ENCODE results near the gene IL1R1. TPM values are rescaled to one million over a fixed set of nuclear protein-coding genes. Genes with fewer than 3 reads are reported as not detected.

The IL1R1 gene
- polyA plus RNA-seq, 1 experiment: 102 TPM

- ChIA-PET POLR2A (interaction anchor here (0.7 to 2.1 kb wide), 3 partner anchors 11 to 63 kb away, joined by 3 to 10 read pairs (median 3); partner anchors contain the start of gene IL1R1), CTCF (interaction anchor here (1.1 to 2.2 kb wide), 3 partner anchors 87 to 224 kb away, joined by 3 to 8 read pairs (median 5); no protein-coding TSS in a partner anchor)
- H3K27ac ChIP-seq (ENCODE audit: low read depth, low read length): no peak overlapping the region
Measured at GRCh38 chr2:102107741-102108070, 34.8 kb upstream of the IL1R1 start.

DNA sequence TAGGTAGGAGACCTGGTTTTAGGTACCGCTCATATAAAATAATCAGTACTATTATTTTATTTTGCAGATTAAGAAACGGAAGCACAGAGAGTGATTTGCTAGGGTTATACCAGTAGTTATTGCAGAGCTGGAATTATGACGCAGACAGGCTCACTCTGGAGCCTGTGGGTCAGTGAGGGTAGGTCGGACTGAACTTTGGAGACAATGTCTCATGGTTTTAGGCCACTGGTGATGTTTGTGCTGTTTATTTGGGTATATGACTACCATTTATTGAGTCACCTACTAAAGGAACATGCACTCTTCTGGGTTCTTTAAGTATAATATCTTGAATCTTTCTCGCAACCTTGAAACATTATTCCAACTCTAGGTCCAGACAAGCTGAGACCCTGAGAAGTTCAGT lies 33.5 kb upstream of the IL1R1 start:
- no peaks in the 10 kb centered on the region; the same call in 1 of the 2 replicates for H3K9me3 ChIP-seq (ENCODE audit: control insufficient read depth, insufficient read depth, low read length)
- TF ChIP-seq, protein P1, sequence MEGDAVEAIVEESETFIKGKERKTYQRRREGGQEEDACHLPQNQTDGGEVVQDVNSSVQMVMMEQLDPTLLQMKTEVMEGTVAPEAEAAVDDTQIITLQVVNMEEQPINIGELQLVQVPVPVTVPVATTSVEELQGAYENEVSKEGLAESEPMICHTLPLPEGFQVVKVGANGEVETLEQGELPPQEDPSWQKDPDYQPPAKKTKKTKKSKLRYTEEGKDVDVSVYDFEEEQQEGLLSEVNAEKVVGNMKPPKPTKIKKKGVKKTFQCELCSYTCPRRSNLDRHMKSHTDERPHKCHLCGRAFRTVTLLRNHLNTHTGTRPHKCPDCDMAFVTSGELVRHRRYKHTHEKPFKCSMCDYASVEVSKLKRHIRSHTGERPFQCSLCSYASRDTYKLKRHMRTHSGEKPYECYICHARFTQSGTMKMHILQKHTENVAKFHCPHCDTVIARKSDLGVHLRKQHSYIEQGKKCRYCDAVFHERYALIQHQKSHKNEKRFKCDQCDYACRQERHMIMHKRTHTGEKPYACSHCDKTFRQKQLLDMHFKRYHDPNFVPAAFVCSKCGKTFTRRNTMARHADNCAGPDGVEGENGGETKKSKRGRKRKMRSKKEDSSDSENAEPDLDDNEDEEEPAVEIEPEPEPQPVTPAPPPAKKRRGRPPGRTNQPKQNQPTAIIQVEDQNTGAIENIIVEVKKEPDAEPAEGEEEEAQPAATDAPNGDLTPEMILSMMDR (IDR thresholded peaks at IDR 0.05; ENCODE audit: low read depth, low read length): no peak
- H3K27ac ChIP-seq (ENCODE audit: low read depth, low read length): no peak overlapping the region
- H3K27me3 ChIP-seq (ENCODE audit: control insufficient read depth, insufficient read depth, low read length): no peaks in the 10 kb centered on the region
- ChIA-PET CTCF (interaction anchor here (1.1 to 2.2 kb wide), 3 partner anchors 89 to 334 kb away, joined by 4 to 8 read pairs (median 5); no protein-coding TSS in a partner anchor), POLR2A (interaction anchor here (0.6 to 2.1 kb wide), 3 partner anchors 33 to 763 kb away, joined by 3 to 10 read pairs (median 3); partner anchors contain the start of gene IL1R1)
- no peak overlapping the region for H3K4me3 ChIP-seq (ENCODE audit: low read depth, low read length)
- DNase-seq (ENCODE audit: low read depth, low spot score): no peak

More at GRCh38 chr2:102107741-102108070, 34.8 kb upstream of the IL1R1 start:
- TF ChIP-seq, protein P1 (IDR thresholded peaks at IDR 0.05; ENCODE audit: low read depth, low read length): no peak
- no peak overlapping the region for H3K4me3 ChIP-seq (ENCODE audit: low read depth, low read length)
- no peaks in the 10 kb centered on the region for H3K27me3 ChIP-seq (ENCODE audit: control insufficient read depth, insufficient read depth, low read length)
- H3K9me3 ChIP-seq (ENCODE audit: control insufficient read depth, insufficient read depth, low read length): no peaks in the 10 kb centered on the region
- no peak for DNase-seq (ENCODE audit: low read depth, low spot score)

DNA sequence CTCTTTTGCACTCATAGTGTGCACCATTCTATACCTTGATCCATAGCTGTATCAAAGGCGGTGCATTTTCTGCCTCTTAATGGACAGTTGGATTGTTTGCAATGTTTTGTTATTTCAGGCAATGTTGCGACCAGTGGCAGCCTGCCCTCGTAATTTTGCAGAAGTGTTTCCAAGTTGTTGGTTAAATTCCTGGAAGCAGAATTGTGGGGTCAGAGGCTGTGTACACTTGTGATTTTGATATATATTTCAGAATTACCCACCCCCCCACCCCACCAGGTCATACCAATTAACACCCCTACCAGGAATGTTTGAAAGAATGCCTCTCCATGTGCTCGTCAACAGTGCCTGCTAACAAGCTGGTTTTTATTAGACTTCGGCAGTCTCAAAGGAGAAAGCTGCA lies 32.4 kb upstream of the IL1R1 start:
- ChIA-PET CTCF (interaction anchor here (1.2 kb wide), 1 partner anchor 90 kb away, joined by 4 read pairs; no protein-coding TSS in a partner anchor), POLR2A (no interaction called here)
- TF ChIP-seq, protein P1 (IDR thresholded peaks at IDR 0.05; ENCODE audit: low read depth, low read length): no peak
- Histone ChIP-seq H3K4me3 (ENCODE audit: low read depth, low read length) (no peak overlapping the region), H3K9me3 (ENCODE audit: control insufficient read depth, insufficient read depth, low read length) (no peaks in the 10 kb centered on the region; the same call in 1 of the 2 replicates), H3K27ac (ENCODE audit: low read depth, low read length) (no peak overlapping the region), H3K27me3 (ENCODE audit: control insufficient read depth, insufficient read depth, low read length) (no peaks in the 10 kb centered on the region)
- DNase-seq (ENCODE audit: low read depth, low spot score): no peak

DNA sequence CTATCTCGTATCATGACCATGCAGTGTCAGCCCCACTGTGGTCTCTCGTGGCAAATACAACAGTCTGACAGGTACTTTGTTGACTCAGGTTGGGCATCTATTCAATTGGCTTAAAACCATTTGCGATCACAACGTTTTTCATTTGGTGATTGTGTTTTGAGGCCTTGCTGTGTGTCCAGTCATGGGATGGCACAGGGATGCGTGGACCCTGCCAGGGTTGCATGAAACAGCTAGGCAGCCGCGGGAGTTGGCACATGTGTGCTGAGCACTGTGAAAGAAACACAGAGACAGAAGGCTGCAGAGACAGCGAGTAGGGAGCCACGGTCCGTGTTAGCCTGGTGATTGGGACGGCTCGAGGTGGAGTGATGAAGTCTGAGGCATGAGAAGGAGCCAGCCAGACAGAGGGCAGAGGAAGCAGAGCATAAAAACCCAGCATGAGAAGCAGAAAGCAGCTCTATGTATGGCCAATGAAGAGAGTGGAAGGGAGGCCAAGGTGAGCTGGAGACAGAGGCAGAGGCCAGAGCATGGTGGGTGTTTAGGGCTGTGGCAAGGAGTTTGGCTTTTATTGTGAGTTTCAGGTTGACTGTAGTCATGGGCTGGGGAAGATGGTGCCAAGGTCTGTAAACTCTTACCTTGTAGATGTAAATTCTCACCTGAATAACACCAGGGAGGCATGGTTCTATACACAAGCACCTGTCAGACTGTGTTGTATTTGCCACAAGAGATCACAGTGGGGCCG lies 31.8 kb upstream of the IL1R1 start:
- no peak for DNase-seq (ENCODE audit: low read depth, low spot score)
- CTCF ChIA-PET: interaction anchor here (0.7 to 1.2 kb wide), 2 partner anchors 91 to 1107 kb away, joined by 3 to 4 read pairs; no protein-coding TSS in a partner anchor
- TF ChIP-seq, protein P1 (IDR thresholded peaks at IDR 0.05; ENCODE audit: low read depth, low read length): no peak
- Histone ChIP-seq H3K27ac (ENCODE audit: low read depth, low read length) (no peak overlapping the region), H3K4me3 (ENCODE audit: low read depth, low read length) (no peak overlapping the region), H3K27me3 (ENCODE audit: control insufficient read depth, insufficient read depth, low read length) (no peaks in the 10 kb centered on the region), H3K9me3 (ENCODE audit: control insufficient read depth, insufficient read depth, low read length) (no peaks in the 10 kb centered on the region; the same call in 1 of the 2 replicates)
- POLR2A ChIA-PET: no interaction called here

GRCh38 chr2:102111823-102112222 lies 30.7 kb upstream of the IL1R1 start:
- Histone ChIP-seq H3K27me3 (ENCODE audit: control insufficient read depth, insufficient read depth, low read length) (no peaks in the 10 kb centered on the region), H3K4me3 (ENCODE audit: low read depth, low read length) (no peak overlapping the region), H3K27ac (ENCODE audit: low read depth, low read length) (no peak overlapping the region), H3K9me3 (ENCODE audit: control insufficient read depth, insufficient read depth, low read length) (no peaks in the 10 kb centered on the region; the same call in 1 of the 2 replicates)
- ChIA-PET POLR2A (no interaction called here), CTCF (no interaction called here)
- TF ChIP-seq, protein P1 (IDR thresholded peaks at IDR 0.05; ENCODE audit: low read depth, low read length): no peak
- DNase-seq (ENCODE audit: low read depth, low spot score): no peak
